Globus pallidus (tissue), 1 donor: Measurements from ENCODE around the gene YY1.
"Not testable (repeated sequence)": the region's sequence is repeated elsewhere in the genome, so short reads cannot be mapped to it uniquely, and the experiment has no call there.

Source experiments
- DNase-seq: peaks from one replicate; pipeline ENCODE4 v3.0.0-alpha.2; 2015; ENCODE audit warnings: low spot score

Gene YY1

DNA sequence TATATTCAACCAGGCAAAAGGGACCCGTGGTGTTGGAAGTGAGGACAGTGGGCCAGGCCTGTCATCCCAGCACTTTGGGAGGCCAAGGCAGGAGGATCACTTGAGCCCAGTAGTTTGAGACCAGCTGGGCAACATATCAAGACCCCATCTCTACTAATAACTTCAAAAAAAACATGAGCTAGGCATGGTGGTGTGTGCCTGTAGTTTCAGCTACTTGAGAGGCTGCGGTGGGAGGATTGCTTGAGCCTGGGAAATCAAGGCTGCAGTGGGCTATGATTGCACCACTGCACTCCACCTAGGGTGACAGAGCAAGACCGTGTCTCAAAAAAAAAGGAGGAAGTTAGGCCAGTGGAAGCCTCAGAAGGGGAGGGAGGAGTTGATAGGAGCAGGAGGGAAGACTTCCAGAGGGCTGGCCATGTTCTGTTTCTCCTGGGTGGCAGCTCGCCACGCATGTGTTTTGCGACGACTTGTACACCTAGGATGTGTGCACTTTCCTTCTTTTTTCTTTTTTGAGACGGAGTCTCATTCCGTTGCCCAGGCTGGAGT lies 57.2 kb downstream of the YY1 start:
- DNase-seq, result no peak

DNA sequence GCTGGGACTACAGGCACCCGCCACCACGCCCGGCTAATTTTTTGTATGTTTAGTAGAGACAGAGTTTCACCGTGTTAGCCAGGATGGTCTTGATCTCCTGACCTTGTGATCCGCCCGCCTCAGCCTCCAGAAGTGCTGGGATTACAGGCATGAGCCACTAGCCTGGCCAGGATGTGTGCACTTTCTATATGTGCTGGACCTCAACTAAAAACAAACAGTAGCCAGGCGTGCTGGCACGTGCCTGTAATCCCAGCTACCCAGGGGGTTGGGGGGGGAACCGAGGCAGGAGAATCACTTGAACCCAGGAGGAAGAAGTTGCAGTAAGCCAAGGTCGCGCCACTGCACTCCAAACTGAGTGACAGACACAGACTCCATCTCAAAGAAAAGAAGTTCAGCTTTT lies 57.8 kb downstream of the YY1 start:
- DNase-seq, result not testable (repeated sequence)

DNA sequence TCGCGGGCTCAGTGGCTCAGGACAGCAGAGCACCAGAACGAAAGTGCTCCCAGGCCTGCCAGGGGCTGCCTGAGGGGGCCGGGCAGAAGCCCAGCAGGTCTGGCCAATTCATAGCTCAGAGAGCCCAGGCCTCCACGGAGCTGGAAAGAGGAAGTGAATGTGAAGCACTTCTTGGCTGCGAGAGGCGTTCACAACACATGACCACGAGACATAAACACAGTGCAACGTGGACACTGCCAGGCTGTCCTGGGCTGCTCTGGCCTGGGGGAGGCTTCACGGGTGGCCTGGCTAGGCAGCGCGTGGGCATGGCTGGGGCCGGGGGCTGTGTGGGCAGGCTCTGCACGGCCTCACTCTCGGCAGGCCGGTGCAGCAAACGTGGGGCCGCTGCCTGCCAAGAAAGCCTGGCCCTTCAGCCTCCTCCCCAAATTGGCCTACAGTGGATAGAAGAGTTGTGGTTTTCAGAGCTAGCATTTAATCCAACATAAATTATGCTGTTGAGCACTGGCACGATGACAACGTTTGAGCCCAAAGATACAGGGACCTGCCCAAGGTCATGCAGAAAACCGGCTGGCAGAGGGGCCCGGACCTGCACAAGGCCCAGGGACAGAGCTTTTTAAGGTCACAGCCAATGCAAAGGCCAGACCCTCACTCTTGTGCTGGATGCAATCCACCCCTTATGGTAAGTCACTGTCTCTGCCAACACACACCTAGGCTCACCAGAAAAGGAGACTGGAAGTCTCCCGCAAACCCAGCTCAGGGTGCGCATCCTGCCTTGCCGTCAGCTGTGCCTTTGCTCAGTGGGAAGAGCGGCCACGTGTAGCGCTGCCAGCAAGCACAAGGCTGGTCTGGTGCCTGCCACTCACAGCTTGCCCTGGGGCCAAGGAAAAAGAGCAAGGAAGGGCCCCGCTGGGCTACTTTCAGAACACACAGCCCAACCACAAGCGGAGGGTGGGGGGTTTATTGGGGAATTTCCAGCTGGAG lies 58.7 kb downstream of the YY1 start:
- peak; percentile 82 for DNase-seq

DNA sequence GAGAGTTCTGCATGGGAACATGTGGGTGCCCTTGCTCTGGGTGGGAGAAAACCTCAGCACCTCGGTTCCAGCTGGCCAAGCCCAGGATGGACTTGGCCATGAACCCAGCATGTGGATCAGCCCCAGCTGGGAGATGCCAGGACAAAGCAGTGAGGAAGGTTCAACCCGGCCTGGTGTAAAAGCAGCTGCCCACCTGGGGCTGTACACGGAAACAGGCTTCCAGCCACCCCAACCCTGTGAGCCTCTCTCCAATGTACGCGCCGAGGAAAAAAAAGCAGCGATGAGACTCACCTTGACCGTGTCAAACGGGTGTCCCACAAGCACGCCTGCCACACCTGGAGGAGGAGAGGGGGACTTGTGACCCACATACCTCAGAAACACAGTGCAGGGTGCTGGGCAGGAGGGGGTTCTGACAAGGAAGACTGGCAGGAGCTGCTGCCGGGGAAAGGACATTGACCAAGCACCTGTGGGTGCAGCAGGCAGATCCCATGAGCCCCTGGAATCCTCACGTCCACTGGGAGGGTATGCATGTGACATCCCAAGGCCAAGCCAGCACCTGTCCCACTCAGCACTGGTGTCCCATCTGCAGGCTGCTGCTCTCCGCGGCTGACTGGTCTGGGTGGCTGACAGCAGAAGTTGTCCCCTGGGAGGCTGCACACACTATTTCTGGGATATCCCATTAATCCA lies 59.8 kb downstream of the YY1 start:
- no peak for DNase-seq

DNA sequence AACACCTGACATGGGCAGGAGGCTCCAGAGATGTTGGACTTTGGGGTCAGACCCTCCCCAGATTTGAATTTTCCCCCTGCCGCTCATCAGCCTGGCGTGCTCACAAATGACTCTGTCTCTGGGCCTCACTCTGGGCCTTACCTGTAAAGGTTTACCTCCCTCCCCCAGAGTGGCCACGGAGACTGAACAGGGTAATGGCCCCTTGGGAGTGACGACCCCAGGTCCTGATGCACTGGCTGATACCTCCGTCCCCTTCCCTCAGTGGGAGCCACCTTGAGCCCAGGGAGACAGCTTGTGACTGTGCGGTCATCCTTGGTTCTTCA lies 60.3 kb downstream of the YY1 start:
- no peak for DNase-seq

DNA sequence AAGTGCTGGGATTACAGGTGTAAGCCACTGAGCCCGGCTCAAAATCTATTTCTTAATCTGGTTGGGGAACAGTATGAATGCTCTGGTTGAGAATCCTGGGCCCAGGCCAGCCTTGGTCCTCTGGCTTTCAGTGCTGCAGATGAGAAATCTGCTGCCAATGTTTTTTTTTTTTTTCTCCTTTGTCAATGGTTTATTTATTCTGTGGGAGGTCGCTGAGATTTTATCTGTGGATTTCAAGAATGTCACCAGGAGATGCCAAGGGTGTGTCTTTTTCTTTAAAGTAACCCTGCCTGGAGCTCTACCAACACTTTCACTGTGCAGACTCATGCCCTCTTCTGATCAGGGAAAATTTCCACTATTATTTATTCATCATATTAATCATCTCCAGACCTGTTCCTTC lies 63.7 kb downstream of the YY1 start:
- no peak for DNase-seq

DNA sequence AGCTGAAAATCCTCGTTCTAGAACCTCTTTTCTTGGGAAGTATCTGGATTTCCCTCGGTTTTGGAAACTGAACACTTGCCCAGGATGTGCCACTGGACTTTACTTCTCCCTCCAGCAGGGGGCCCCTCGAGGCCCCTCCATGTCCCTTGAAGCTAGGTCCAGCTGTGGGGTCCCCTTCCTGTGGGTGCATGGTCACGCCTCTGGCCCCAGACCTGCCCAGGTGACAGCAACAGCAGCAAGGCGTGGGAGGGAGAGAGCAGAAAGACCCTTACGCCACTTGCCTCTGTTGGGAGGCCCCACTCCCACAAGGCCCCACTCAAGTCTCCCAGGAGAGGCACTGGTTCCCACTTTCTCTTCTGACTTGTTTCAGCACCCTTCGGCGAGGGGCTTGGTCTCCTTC lies 64.2 kb downstream of the YY1 start:
- DNase-seq, result no peak

DNA sequence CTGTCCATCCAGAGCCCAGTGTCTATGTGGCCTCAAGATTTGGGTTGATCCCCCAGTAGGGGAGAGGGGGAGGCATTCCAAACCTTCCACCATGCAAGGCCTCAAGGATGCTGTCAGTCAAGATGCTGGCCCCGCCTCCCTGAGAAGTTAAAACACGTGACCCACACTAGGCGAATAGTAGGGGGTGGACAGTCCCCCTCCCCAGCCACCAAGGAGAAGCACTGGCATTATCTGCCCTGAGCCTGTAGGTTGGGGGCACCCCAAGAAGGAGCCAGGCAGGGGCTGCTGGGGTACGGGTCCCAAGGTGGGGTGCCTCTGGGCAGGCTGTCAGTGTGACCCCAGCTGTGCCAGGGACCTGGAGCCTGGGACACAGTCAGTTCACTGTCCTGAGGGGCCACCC lies 65.0 kb downstream of the YY1 start:
- DNase-seq, result no peak

DNA sequence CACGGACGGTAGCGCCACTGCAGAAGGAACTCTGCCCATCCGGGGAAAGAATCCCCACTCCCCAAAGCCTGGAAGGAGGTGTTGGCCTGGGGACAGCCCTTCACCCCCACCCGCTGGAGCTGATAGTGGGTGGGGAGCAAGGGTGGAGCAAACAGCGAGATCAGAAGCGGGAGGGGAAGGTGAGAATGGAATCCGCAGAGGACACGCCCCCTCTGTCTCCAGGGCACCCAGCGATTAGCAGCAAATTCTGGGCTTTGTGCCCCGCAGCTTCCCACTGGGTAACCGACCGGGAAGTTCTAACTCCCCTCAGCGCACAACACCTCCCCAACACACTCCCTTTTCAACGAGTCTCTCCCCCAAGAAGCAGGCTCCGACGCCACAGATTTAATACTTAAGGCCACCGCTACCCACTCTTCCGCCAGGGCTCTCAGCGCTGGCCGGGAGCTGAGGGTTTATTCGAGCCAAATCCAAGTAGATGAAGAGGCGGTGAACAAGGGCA lies 65.9 kb downstream of the YY1 start:
- peak; percentile 23 for DNase-seq

DNA sequence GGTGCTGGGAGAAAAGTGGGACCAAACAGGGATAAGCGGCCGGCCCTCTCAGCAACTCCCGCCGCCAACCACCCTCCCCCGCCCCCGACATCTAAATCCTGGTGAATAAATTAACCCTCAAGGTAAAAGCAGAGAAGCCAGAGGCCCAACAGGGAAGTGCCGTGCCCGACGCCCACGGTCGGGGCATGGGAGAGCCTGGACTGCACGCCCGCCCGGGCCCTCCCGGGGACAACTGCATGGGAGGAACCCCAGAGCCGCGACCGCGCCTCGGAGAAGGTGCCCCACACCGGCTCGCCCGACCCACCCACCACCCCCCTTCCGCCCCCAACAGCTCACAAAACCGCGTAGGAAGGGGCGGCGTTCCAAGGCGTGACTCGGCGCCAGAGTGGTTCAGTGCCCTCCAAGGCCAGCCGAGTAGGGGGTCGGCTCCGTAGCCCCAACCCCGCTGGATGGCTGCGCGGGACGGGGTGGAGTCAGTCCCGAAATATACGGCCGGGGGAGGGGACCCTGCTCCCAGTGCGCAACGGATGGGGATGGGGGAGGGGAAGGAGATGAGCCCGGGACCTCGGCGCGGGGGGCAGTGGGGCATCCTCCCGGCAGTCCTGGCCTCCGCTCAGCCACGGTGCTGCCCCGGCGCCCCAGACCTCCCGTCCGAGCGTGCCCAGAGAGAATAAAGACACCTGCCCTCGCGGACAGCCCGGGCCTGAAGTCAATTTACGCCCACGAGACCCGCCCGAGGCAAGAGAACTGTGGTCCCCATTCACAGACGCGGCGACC lies 66.6 kb downstream of the YY1 start:
- DNase-seq, result no peak

DNA sequence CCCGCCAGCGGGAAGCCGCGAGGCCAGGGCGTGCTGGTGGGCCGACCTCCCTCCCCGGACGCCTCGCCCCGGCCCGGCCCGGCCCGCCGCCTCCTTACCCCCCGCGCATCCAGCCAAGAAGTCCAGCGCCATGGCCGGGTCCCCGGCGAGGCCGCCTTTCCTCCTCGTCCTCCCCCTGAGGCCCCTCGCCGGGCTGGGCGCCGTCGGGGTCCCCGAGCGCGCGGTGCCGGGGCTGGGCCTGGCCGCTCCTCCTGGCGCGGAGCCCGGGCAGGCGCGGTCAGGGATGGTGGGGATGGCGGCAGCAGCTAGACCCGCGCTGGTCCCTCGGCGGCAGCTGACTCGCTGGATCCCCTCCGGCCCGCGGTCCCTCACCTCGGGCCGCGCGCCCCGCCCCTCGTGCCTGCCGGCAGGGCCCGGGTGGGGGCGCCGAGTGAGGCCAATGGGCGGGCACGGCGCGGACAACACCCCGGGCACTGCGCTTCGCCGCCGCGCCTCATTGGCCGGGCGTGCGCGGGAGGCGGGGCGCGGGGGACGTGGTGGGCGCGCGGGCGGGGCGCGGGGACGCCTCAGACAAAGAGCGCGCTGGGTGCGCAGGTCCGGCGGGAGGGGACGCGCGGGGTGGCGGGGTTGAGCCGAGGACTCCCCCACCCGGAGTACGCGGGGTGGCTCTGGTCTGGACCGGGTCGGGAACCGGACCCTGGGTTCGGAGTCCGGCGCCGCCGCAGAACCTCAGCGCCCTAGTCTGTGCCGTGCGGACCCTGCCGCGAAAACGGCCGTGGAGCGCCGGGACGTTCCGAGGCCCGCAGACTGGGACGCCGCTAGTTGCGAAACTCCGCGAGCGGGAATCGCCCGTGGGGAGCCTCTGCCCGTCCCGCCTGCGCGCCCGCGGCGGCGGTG lies 67.4 kb downstream of the YY1 start, which contains the start of gene SLC25A29:
Gene SLC25A29, minus strand, starts transcription at position 344 of the 897 bp plus-strand sequence. Its CDS starts 212 bp downstream, at position 132.
- peak; percentile 94 for DNase-seq

DNA sequence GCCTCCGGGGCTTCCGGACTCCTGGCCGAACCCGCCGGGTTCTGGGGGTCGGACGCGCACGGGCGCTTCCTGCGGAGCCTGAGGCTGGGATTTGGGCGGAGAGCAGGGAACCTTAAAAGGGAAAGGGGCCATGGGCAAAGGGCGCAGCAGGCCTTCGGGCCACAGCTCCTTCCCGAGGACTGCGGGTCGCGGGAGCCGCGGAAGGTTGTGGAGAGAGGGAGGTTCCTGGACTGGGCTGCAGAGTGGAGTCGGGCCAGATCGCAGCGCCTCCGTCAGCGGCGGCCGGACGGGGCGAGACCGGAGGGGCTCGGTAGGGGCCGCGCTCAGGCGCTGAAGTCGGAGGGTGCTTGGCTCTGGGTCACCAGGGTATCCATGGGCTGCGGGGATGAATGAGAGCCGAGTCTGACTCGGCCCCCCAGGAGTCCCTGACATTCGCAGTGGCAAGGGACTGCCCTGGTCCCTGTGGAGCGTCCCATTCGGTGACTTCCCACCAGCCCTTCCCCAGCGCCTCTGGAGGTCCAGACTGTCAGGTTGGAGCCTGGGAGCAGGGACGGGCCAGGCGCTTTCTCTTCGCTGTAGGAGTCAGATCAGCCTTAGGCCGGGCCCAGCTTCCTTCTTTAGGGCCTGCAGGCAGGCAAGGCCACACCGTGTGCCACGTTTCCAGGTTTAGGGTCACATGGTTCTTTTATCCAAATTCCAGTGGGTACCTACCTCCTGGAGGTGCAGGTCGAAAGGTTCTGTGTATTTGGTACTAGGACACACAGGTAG lies 68.2 kb downstream of the YY1 start:
- no peak for DNase-seq

DNA sequence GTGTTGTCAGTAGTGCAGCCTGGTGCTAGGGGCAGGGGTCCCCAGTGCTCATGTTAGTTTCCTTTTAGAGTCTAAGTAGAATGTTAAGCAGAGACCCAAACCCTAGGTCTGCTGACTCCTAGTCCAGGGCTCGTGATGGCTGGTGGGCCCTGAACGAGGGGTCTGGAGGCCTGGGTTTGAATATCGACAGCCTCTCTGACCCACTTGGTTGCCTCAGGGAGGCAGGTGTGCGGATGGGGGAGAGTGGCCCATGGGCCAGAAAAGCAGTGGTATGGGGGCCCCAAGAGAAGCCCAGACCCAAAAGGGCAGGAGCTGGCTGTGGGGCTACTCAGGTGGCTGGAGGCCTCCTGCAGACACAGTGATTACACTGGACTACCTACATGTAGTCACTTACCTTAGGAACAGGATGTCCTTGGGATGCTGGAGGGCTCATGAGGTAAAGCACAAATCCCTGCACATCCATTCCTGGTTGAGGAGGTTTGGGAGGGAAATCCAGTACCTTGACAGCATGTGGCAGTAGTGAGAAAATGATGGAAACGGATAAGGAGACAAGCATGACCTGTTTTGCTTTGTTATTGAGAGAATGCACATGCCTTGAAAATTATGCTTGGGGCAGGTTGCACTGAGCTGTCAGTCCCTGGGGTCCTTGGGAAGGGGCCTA lies 69.0 kb downstream of the YY1 start:
- DNase-seq, result no peak

DNA sequence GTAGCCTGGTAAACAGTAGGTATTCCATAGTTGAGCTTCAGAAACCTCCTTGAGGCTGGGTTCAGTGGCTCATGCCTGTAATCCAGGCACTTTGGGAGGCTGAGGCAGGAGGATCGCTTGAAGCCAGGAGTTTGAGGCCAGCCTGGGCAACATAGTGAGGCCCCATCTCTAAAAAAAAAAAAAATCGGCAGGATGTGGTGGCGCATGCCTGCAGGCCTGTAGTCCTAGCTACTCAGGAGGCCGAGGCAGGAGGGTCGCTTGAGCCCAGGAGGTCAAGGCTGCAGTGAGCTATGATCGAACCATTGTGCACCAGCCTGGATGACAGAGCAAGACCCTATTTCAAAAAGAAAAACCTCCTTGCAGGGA lies 69.5 kb downstream of the YY1 start:
- DNase-seq, result not testable (repeated sequence)

DNA sequence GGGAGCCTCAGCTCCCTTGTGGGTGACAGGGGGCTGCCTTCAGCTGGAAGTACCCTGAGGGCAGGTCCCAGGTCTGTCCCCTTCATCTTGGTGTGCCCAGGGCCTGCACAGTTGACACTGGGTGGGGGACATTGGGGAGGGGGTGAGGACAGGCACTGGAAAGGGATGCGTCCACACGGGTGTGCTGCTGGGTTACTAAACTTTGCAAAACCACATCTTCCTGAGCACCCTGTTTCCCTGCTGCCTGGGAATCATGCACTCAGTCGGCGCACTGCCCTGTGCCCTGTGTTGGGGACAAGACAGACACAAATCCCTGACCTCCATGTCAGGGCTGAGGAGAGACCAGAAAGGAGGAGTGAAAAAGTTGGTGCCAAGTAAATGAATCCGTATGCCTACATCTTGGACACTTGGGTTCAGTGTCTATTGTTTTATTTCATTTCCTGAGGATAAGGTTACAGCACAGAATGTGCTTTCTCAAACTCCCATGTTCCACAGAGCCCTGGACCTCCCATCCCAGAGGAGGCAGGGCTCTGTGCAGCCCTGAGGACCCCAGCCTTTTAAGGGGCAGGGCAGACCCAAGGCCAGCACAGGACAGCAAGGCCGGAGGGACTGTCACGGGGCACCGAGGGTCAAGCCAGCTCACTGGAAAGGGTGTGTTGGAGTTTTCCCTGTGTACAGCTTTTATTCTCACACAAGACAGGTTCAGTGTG lies 70.2 kb downstream of the YY1 start:
- DNase-seq, result no peak

DNA sequence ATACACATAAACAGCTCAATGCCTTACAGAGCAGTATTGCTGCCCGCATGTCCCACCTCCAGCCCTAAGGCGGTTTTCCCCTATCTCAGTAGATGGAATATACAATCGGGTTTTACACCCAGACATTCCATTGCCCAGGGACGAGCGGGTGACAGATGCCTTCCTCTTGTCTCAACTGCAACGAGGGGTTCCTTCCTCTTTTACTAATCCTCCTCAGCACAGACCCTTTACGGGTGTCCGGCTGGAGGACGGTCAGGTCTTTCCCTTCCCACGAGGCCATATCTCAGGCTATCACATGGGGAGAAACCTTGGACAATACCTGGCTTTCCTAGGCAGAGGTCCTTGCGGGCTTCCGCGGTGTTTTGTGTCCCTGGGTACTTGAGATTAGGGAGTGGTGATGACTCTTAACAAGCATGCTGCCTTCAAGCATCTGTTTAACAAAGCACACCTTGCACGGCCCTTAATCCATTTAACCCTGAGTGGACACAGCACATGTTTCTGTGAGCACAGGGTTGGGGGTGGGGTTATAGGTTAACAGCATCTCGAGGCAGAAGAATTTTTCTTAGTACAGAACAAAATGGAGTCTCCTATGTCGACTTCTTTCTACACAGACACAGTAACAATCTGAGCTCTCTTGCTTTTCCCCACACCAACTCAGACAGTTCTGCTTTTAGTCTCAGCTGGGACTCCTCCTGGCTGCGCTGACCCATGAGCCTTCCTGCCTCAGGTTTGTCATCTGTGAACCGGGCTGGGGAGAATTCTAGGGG lies 73.3 kb downstream of the YY1 start:
- not testable (repeated sequence) for DNase-seq

DNA sequence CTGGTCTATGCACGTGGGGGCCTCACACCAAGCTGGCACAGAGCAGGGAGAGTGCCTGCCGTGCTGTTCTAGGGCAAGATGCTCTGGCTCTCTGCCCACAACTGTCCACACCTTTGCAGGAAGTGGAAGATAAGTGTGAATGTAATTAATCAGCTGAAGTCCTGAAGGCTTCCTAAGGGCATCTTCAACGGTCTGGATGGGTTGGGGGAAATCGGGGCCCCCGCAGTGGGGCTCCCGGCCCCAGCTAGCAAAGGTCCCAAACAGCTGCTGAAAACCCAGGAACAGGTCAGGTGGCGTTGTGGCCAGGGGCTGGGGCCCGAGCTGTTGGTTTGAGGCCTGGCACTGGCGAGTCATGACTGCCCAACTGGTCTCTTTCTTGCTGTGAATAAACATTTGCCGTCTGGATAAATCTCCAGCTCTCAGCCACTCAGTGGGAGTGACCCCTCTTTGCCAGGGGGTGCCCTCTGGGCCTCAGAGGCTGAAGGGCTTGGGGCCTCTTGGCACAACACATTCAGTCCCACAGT lies 74.0 kb downstream of the YY1 start:
- no peak for DNase-seq
